T-helper 2 cell (primary cell): ENCODE measurements around the gene CLTC.
A peak's percentile ranks its signal among the peaks of the same experiment; 100 is the strongest.
"Not testable (repeated sequence)": the region's sequence is repeated elsewhere in the genome, so short reads cannot be mapped to it uniquely, and the experiment has no call there.

Experiments used
- DNase-seq, 5 experiments: peaks; one replicate each; pipeline versions ENCODE4 v3.0.0 to v3.0.0-alpha.2; 2012 to 2022
- total RNA-seq, 2 donors: gene quantifications; one replicate each; lab custom pipeline; 2026; lab: John Stamatoyannopoulos, UW

The CLTC gene
- total RNA-seq, result 181 to 208 reads per million in 2 donors

GRCh38 chr17:59619298-59620063 is at the start of gene CLTC:
TSS of gene CLTC (plus strand) at chr17:59619895. CDS start at chr17:59620132, 237 bp downstream.
- DNase-seq, result peak; percentile 80 to 99 (median 92)

- DNase-seq, result peak in 1 of 5 experiments; percentile 49
Measured at GRCh38 chr17:59572301-59572924, 47.3 kb upstream of the CLTC start.

GRCh38 chr17:59584168-59584567 is 35.5 kb upstream of the CLTC start:
- DNase-seq, result not testable (repeated sequence)

- DNase-seq, result no peak
Measured at GRCh38 chr17:59600169-59600568, 19.5 kb upstream of the CLTC start.

- peak in 1 of 5 experiments; percentile 90 for DNase-seq
Measured at GRCh38 chr17:59601130-59601529, 18.6 kb upstream of the CLTC start.

- no peak for DNase-seq
Measured at GRCh38 chr17:59607061-59607460, 12.6 kb upstream of the CLTC start.

GRCh38 chr17:59607817-59608403 is 11.8 kb upstream of the CLTC start:
- peak in 2 of 5 experiments; percentile 13 to 38 for DNase-seq

GRCh38 chr17:59611503-59611902 is 8.2 kb upstream of the CLTC start:
- DNase-seq, result no peak

GRCh38 chr17:59616253-59616920 is 3.3 kb upstream of the CLTC start:
- no peak for DNase-seq

GRCh38 chr17:59617156-59617732 is 2.5 kb upstream of the CLTC start:
- peak in 1 of 5 experiments; percentile 50 for DNase-seq

- DNase-seq, result no peak
Measured at GRCh38 chr17:59619035-59619297, 729 bp upstream of the CLTC start.

GRCh38 chr17:59620064-59620359 is 317 bp downstream of the CLTC start:
- DNase-seq, result no peak

GRCh38 chr17:59620518-59621259 is 994 bp downstream of the CLTC start:
- peak in 4 of 5 experiments; percentile 34 to 78 (median 42) for DNase-seq

- DNase-seq, result no peak
Measured at GRCh38 chr17:59621771-59622170, 2.1 kb downstream of the CLTC start.

GRCh38 chr17:59623151-59623550 is 3.5 kb downstream of the CLTC start:
- no peak for DNase-seq

GRCh38 chr17:59626756-59627155 is 7.1 kb downstream of the CLTC start:
- no peak for DNase-seq

- no peak for DNase-seq
Measured at GRCh38 chr17:59627274-59627673, 7.6 kb downstream of the CLTC start.

- no peak for DNase-seq
Measured at GRCh38 chr17:59627770-59628171, 8.1 kb downstream of the CLTC start.

- DNase-seq, result no peak
Measured at GRCh38 chr17:59629174-59629573, 9.5 kb downstream of the CLTC start.

- no peak for DNase-seq
Measured at GRCh38 chr17:59631276-59631675, 11.6 kb downstream of the CLTC start.

- DNase-seq, result no peak
Measured at GRCh38 chr17:59632398-59632797, 12.7 kb downstream of the CLTC start.

GRCh38 chr17:59633658-59634359 is 14.1 kb downstream of the CLTC start:
- DNase-seq, result no peak
